ENCODE results near the gene UBE2J2. TPM values are rescaled to one million over a fixed set of nuclear protein-coding genes. Genes with fewer than 3 reads are reported as not detected.

UBE2J2 gene
- total RNA-seq, 2 donors from 2014 or later, result 23.6 to 39.2 TPM

- intact Hi-C loops (cut with DNase I), result no loop called here
- H3K27me3 ChIP-seq, result no peaks in the 10 kb centered on the region
- H3K4me3 ChIP-seq, result no peak overlapping the region
- ATAC-seq (no peak), DNase-seq (no peak)
- H3K9me3 ChIP-seq, result no peaks in the 10 kb centered on the region
- H3K4me1 ChIP-seq, result peaks cover 57% of the 10 kb centered on the region
- TF ChIP-seq POLR2A (IDR thresholded peaks at IDR 0.05), result no peak
- TF ChIP-seq, protein P1, sequence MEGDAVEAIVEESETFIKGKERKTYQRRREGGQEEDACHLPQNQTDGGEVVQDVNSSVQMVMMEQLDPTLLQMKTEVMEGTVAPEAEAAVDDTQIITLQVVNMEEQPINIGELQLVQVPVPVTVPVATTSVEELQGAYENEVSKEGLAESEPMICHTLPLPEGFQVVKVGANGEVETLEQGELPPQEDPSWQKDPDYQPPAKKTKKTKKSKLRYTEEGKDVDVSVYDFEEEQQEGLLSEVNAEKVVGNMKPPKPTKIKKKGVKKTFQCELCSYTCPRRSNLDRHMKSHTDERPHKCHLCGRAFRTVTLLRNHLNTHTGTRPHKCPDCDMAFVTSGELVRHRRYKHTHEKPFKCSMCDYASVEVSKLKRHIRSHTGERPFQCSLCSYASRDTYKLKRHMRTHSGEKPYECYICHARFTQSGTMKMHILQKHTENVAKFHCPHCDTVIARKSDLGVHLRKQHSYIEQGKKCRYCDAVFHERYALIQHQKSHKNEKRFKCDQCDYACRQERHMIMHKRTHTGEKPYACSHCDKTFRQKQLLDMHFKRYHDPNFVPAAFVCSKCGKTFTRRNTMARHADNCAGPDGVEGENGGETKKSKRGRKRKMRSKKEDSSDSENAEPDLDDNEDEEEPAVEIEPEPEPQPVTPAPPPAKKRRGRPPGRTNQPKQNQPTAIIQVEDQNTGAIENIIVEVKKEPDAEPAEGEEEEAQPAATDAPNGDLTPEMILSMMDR (IDR thresholded peaks at IDR 0.05), result no peak
- WGBS, 2 donors, result 87% methylated on average over 16 of the region's 23 CpGs; no CpG with 5 or more reads in 1 of the 2 donors
- peak overlapping the region in 1 of 4 donors; percentile 2 for H3K27ac ChIP-seq
- no peaks in the 10 kb centered on the region for H3K36me3 ChIP-seq (replicated peaks in 1 of 2; ENCODE audit: insufficient read depth in 1 of 2, low read depth in 2 of 2)
Measured at GRCh38 chr1:1320666-1321448, 47.2 kb upstream of the UBE2J2 start.

DNA sequence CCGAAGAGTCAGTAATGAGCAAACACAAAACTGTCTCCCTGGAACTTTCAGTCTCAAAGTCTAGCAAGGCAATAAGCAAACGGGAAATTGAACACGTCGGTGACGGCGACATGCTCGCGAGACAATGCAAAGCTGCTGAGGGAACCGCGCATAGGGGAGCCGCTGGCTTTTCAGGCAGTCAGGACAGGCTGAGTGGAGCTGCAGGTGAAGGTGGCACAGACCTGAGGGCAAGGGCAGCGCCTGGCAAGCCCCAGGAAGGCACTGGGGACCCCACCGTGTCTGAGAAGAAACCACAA is 45.9 kb upstream of the UBE2J2 start:
- no peak overlapping the region for H3K4me3 ChIP-seq
- intact Hi-C loops (cut with DNase I), result no loop called here
- H3K9me3 ChIP-seq, result no peaks in the 10 kb centered on the region
- peaks cover 47% of the 10 kb centered on the region for H3K4me1 ChIP-seq
- TF ChIP-seq POLR2A (IDR thresholded peaks at IDR 0.05), result no peak
- TF ChIP-seq, protein P1 (IDR thresholded peaks at IDR 0.05), result no peak
- ATAC-seq (no peak), DNase-seq (no peak)
- no peaks in the 10 kb centered on the region for H3K27me3 ChIP-seq
- peak overlapping the region in 1 of 4 donors; percentile 0 for H3K27ac ChIP-seq
- WGBS, 2 donors, result 92 to 93% methylated on average over 13 of the region's 13 CpGs
- peaks cover 0 to 3% of the 10 kb centered on the region in 2 donors for H3K36me3 ChIP-seq (replicated peaks in 1 of 2; ENCODE audit: insufficient read depth in 1 of 2, low read depth in 2 of 2)

DNA sequence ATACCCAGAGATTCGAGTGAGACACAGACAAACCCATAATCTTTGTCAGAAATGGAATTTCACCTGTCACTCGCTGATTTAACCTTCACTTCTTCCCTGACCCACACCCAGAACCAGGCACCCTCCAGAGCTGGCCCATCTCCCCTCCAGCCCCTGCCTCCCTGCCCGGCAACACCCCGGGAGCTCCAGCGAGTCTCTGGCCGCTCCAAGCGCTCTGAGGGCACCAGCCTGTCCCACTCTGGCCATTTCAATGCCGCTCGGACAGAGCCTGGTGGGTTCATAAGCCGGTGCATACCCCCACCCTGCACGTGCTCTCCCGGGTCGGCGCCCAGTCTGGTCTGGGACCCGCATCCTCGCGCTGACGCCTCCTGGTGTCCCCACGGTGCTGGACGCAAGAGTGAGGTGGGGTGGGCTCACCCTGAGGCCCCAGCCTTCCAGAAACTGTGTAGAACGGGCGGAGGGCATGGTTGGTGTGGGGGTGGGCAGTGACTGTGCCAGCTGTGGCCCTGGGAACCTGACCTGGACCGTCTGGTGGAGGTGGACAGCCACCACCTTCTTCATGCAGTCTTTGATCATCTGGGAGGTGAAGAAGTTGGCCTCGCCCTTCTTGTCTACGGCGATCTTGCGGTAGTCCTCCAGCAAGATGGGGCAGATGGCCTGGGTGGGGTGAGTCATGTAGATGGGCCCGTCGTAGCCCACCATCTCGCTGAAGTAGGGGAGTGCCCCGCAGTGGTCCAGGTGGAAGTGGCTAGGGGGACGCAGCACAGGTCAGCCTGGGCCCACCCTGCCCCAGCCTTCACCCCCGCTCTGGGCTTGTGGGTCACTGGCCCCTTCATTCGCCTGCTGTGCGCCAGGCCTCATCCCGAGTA is 45.4 kb upstream of the UBE2J2 start:
- H3K27ac ChIP-seq, result peak overlapping the region in 2 of 4 donors; percentile 73 to 77
- intact Hi-C loops (cut with DNase I), result no loop called here
- 85% methylated on average over 21 to 33 of the region's 36 CpGs for WGBS, 2 donors

DNA sequence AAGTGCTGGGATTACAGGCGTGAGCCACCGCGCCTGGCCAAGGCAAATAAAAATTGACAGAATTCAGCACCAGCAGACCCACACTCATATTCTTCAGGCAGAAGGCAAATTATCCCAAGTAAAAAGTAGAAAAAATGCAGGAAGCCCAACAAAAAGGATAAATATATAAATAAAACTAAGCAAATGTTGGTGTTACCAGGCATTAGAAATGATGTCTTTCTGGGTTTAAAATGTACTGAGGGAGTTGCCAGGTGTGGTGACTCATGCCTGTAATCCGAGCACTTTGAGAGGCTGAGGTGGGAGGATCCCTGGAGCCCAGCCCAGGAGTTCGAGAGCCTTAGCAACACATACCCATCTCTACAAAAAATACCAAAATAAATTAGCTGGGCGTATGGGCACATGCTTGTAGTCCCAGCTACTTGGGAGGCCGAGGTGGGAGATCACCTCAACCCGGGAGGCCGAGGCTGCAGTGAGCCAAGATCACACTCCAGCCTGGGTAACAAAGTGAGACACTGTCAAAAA is 44.5 kb upstream of the UBE2J2 start:
- 69% methylated on average over 9 of the region's 9 CpGs for WGBS, 2 donors

More for the DNA sequence above, 45.4 kb upstream of the UBE2J2 start:
- Histone ChIP-seq H3K9me3 (no peaks in the 10 kb centered on the region), H3K4me3 (no peak overlapping the region), H3K36me3 (replicated peaks in 1 of 2; ENCODE audit: insufficient read depth in 1 of 2, low read depth in 2 of 2) (peaks cover 0 to 9% of the 10 kb centered on the region in 2 donors), H3K27me3 (no peaks in the 10 kb centered on the region), H3K4me1 (peaks cover 47% of the 10 kb centered on the region)
- ATAC-seq (no peak), DNase-seq (no peak)
- no peak for TF ChIP-seq POLR2A (IDR thresholded peaks at IDR 0.05)
- TF ChIP-seq, protein P1 (IDR thresholded peaks at IDR 0.05), result no peak

More for the DNA sequence above, 44.5 kb upstream of the UBE2J2 start:
- H3K4me1 ChIP-seq, result peaks cover 43% of the 10 kb centered on the region
- peaks cover 3 to 17% of the 10 kb centered on the region in 2 donors for H3K36me3 ChIP-seq (replicated peaks in 1 of 2; ENCODE audit: insufficient read depth in 1 of 2, low read depth in 2 of 2)
- peak overlapping the region in 3 of 4 donors; percentile 25 to 77 (median 73) for H3K27ac ChIP-seq
- peak; percentile 90 for ATAC-seq
- DNase-seq, result peak; percentile 82 to 91 (median 88)
- H3K4me3 ChIP-seq, result no peak overlapping the region
- no peaks in the 10 kb centered on the region for H3K9me3 ChIP-seq
- intact Hi-C loops (cut with DNase I), result no loop called here
- H3K27me3 ChIP-seq, result no peaks in the 10 kb centered on the region
- TF ChIP-seq POLR2A (IDR thresholded peaks at IDR 0.05), result no peak
- TF ChIP-seq, protein P1 (IDR thresholded peaks at IDR 0.05), result no peak

All from body of pancreas (tissue), 4 donors.